KOPT-K1 (cell line): Measurements from ENCODE around the gene HSPA6.
"Not testable (repeated sequence)": the region's sequence is repeated elsewhere in the genome, so short reads cannot be mapped to it uniquely, and the experiment has no call there.

ENCODE experiments used
- H3K27ac ChIP-seq: fragments of 200-600 bp; sonication (generic); 2 replicates; pipeline ENCODE4 v1.5.1; 2016; ENCODE audit warnings: antibody characterized with exemption, mild to moderate bottlenecking, low read depth, low read length; ENCODE audit not compliant: poor library complexity, severe bottlenecking
- H3K36me3 ChIP-seq: fragments of 200-600 bp; sonication (generic); 2 replicates; pipeline ENCODE4 v1.5.1; 2017; ENCODE audit warnings: antibody characterized with exemption, mild to moderate bottlenecking, low read length, moderate library complexity; ENCODE audit not compliant: insufficient read depth
- H3K9me3 ChIP-seq: fragments of 200-600 bp; sonication (generic); 2 replicates; pipeline ENCODE4 v1.5.1; 2017; ENCODE audit warnings: antibody characterized with exemption, low read length, mild to moderate bottlenecking; ENCODE audit not compliant: insufficient read depth, poor library complexity, severe bottlenecking

The HSPA6 gene

GRCh38 chr1:161523817-161524741, at the start of gene HSPA6:
Gene HSPA6 (plus strand): TSS chr1:161524540. CDS start chr1:161524659, 119 bp downstream.
- peak within 1 kb of the TSS; percentile 52 for H3K27ac ChIP-seq
- H3K9me3 ChIP-seq, H3K36me3 ChIP-seq: not testable (repeated sequence)

DNA sequence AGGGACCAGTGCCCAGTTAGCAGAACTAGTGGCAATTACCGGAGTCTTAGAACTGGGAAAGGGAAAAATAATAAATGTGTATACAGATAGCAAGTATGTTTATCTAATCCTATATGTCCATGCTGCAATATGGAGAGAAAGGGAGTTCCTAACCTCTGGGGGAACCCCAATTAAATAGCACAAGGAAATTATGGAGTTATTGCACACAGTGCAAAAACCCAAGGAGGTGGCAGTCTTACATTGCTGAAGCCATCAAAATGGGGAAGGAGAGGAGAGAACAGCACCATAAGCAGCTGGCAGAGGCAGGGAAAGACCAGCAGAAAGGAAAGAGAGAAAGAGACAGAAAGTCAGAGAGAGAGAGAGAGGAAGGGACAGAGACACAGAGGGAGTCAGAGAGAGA, 46.6 kb upstream of the HSPA6 start:
- not testable (repeated sequence) for H3K9me3 ChIP-seq, H3K27ac ChIP-seq

GRCh38 chr1:161478985-161479384, 45.4 kb upstream of the HSPA6 start:
- H3K27ac ChIP-seq, result no peak overlapping the region
- H3K36me3 ChIP-seq, result no peaks in the 10 kb centered on the region
- H3K9me3 ChIP-seq, result no peaks in the 10 kb centered on the region

More for the DNA sequence above, 46.6 kb upstream of the HSPA6 start:
- not testable (repeated sequence) for H3K36me3 ChIP-seq

- no peaks in the 10 kb centered on the region for H3K9me3 ChIP-seq
- H3K27ac ChIP-seq, result no peak overlapping the region
- no peaks in the 10 kb centered on the region for H3K36me3 ChIP-seq
Measured at GRCh38 chr1:161480381-161481035, 43.8 kb upstream of the HSPA6 start.

- H3K27ac ChIP-seq, result no peak overlapping the region
- H3K9me3 ChIP-seq, result no peaks in the 10 kb centered on the region
- H3K36me3 ChIP-seq, result no peaks in the 10 kb centered on the region
Measured at GRCh38 chr1:161481624-161482392, 42.5 kb upstream of the HSPA6 start.

DNA sequence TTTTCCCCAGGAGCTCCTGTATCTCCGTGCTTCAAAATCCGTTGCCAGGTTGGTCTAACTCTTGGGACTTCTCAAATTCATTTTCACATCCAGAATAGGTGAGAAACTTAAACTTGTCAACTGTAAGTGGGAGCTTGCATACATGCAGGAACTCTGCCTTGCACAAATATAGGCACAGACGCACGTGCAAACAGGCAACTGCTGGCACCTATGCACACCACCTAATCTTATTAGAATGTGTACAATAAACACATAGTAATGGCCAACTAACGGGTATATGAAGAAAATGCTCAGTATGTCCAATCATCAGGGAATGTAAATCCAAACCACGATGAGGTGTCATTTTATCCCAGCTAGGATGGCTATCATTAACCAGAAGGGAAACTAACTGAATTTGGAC, 41.7 kb upstream of the HSPA6 start:
- Histone ChIP-seq H3K9me3 (no peaks in the 10 kb centered on the region), H3K27ac (no peak overlapping the region)

GRCh38 chr1:161483361-161483760, 41.0 kb upstream of the HSPA6 start:
- no peak overlapping the region for H3K27ac ChIP-seq
- no peaks in the 10 kb centered on the region for H3K36me3 ChIP-seq
- no peaks in the 10 kb centered on the region for H3K9me3 ChIP-seq

More for the DNA sequence above, 41.7 kb upstream of the HSPA6 start:
- H3K36me3 ChIP-seq, result no peaks in the 10 kb centered on the region

DNA sequence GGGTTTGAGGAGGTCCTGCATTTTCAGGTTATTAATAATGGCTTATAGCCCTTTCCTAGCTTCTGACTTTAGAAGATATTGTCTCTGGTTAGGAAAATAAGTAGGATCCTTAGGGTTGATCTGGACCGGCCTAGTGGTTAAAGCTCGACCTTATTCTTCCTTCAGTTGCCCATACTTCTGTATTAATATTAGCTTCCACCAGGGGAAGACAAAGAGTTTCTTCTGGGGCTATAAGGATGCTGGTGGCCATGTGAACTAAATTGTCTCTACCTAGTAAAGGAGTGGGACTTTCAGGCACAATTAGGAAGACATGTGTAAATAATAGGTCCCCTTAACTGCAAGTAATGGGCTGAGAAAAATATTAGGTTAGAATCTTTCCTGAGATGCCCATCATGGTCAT, 39.7 kb upstream of the HSPA6 start:
- Histone ChIP-seq H3K9me3 (no peaks in the 10 kb centered on the region), H3K27ac (no peak overlapping the region), H3K36me3 (no peaks in the 10 kb centered on the region)

DNA sequence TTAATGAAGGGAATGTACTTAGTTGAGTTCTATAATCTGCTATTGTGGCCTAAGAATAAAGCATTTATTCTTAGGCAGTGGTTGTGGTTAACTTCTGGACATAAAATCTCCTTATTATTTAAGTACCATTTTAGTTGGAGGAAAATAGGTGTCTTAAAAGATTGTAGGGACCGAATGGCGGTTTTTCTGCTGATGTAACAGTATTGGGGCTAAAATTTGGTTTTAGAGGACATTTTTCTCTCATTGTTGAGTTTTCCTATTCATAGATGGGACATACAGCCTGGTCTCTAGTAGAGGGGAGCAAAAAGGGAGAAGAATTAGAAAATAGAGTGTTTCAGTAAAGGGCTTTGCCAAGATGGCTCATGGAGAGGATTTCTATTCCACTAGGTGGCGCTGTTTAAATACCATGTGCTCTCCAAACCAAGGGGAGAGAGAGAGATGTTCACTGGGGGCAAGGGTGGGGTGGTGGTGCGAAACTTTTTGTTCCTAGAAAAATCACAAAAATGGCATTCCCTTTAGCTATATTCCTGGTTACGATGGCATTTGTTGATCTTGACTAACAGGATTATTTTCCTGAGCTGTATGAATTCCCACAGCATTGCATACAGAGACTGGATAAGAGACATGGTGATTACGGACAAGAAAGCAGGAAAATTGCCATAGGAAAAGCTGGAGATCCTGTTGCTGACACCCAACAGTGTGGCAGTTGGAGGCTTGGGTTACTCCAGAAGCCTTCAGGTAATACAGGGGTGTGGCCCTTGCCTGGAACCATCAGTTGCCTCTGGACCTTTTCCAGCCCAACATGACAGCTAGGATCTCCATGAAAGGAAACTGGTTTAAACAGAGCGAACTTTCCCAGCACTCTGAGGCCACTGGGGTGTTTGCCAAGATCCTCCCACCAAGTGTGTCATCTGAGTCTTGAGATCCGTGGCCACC, 37.3 kb upstream of the HSPA6 start:
- H3K9me3 ChIP-seq, result no peaks in the 10 kb centered on the region
- no peaks in the 10 kb centered on the region for H3K36me3 ChIP-seq
- H3K27ac ChIP-seq, result no peak overlapping the region

- Histone ChIP-seq H3K27ac (no peak overlapping the region), H3K9me3 (no peaks in the 10 kb centered on the region), H3K36me3 (no peaks in the 10 kb centered on the region)
Measured at GRCh38 chr1:161491472-161491871, 32.9 kb upstream of the HSPA6 start.

- H3K9me3 ChIP-seq, result no peaks in the 10 kb centered on the region
- H3K36me3 ChIP-seq, result no peaks in the 10 kb centered on the region
- no peak overlapping the region for H3K27ac ChIP-seq
Measured at GRCh38 chr1:161492827-161493226, 31.5 kb upstream of the HSPA6 start.

GRCh38 chr1:161494091-161494735, 30.1 kb upstream of the HSPA6 start:
- Histone ChIP-seq H3K36me3 (no peaks in the 10 kb centered on the region), H3K27ac (no peak overlapping the region), H3K9me3 (no peaks in the 10 kb centered on the region)

DNA sequence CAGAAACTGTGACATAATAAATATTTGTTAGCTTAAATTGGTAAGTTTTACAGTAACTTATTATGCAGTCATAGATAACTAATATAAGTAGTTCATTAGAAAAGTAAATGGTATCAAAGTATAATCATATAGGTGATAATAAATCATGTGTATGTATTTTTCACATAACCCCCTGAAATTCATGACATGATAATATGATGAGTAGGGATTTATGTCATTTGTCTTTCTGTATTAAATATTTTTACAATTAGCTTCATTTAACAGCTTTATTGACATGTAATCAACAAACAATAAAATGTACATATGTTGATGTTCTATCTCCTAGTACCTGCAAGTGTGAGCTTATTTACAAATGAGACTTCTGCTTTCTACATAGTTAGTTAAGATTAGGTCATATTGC, 28.9 kb upstream of the HSPA6 start:
- Histone ChIP-seq H3K9me3 (no peaks in the 10 kb centered on the region), H3K27ac (no peak overlapping the region), H3K36me3 (no peaks in the 10 kb centered on the region)

- Histone ChIP-seq H3K27ac (no peak overlapping the region), H3K36me3 (no peaks in the 10 kb centered on the region), H3K9me3 (no peaks in the 10 kb centered on the region)
Measured at GRCh38 chr1:161497961-161498360, 26.4 kb upstream of the HSPA6 start.
